ENCODE data around the gene BLCAP.

BLCAP gene

DNA sequence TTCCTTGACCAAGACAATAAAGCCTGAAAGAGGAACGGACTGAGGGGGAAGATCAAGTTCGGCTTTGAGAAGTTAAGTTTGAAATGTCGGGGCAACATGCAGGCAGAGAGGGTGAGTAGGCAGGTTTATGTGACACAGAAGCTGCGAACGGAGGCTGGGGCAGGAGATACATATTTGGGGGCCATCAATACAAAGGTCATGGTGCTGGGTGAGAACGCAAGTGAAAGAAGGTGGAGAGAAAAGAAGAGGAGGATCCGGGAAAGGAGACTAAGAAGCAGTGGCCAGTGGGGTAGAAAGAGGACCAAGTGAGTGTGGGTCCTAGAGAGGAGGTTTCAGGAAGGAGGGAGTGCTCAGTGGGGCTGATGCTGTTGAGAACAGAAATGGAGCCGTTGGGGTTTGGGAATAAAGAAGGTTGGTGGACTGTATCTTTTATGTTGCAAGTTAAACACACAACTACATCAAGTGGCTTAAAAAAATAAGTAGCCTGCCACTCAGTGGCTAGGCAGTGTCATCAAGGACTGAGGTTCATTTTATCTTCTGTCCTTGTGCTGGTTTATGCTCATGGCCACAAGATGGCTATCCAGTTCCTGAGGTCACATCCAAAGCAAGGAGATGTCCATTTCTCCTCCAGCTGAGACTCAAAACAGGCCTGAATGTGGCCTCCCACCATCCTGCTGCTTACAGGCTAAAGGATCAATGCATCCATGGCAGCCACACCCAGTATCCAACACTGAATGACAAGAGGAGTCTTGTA is 1.7 kb upstream of the BLCAP start:
- no peak for DNase-seq

DNA sequence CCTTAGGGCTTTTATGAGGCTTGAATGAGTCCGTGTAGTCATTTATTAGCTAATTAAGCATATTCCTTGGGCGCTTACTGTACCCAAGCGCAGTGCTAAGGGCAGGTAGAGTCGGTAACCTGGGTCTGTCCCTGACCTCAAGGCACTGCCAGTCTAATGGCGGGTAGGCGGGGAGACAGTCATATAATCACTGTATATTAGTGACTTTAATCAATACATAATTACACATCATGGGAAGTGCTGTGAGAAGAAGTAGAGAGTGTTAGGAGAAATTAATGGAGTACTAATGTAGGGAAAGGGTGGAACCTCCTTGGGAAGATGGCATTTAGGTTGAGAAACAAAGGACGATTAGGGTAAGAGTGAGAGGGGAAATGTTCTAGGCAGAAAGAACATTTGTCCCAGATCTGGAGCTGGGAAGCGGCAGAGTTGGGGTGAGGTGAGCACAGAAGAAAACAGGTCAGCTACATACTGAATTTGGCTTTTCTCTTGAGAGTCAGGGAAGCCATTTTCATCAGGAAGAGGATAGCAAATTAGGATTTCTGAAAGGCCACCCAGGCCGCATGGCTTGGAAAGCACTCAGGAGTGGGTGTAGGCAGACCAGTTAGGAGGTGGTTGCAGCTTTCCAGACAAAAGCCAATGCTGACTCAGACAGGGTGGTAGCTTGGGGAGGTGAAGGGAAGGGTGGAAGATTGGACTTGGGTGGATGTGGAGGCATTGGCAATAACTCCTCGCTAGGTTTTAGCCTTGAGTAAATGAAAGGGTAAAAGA is 954 bp upstream of the BLCAP start:
- no peak for DNase-seq

DNA sequence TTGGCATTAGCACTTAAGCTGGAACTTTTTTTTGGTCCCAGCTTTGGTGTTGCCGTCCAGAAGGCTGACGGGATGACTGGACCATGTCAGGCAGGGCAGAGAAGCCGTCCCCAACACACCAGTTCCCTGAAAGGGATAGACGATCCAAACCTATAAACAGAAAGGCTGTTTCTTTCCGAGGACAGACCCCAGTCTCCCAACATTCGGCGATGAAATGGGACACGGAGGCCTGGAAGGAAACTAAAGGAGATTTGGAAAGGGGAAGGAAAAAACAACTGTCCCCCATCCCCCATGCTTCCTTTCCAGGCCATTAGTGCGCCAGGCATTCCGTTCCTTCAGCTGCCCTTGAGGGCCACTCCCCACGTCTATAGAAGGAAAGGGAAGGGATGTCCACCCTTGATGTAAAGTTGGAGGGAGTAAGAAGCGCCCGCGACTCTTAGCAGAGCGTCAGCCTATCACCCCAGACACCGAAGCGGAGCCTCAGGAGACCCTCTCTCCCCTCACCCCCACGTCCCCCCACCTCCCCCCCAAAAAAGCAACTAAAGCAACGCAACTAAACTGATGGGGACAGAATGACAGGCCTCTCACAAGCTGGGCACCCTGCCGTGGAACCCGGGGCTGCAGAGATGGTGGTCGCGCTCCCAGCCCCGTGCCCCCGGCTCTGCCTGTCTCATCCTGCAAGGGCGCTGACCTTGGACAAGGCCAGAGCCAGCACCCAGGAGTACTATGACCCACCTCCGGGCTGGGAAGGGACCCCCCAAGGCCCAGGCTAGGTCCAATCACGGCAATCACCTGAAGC is 638 bp downstream of the BLCAP start:
- no peak for DNase-seq

DNA sequence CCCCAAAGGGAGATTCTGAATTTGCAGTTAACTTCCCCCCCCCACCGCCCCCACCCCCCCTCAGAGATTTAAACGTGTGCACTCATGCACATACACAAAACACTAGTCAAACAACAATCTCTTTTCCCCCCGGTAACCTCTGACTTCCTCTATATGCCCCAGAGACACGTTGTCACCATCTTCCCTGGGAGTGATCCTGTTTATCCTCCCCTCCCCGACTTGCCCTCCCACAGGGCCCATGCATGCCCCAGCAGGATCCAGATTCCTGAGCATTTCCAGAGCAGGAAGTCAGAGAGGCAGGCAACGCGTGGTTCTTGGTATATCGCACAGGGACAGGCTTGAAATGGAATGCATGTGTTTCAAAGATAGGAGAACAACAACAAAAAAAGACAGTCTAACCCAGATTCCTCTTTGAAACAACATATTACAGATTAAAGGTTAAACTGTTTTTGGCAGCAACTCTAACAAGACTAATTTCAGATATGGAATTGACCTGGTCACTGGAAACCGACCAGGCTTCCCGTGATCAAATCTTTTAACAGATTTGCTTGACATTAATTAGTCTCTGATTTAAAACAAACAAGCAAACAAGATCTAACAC is 1.3 kb downstream of the BLCAP start:
- no peak for DNase-seq

DNA sequence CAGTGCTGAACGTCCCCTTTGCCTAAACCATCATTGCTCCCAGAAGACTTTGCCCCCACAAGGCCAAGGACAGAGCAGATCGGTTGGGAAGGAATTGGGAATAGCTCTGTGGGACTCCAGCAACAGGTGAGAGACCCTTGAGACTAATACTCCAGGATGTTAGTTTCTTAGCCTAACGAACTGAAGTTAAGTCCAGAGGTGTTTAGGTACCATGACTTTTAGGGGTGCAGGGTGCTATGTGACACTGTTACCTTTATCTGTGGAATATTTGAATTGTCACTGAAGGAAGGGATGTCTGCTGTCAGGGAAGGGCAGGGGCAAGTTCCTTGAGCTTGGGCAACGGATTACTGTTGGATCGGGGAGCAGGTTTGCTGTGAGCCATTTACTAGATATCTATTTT is 1.9 kb downstream of the BLCAP start:
- no peak for DNase-seq

DNA sequence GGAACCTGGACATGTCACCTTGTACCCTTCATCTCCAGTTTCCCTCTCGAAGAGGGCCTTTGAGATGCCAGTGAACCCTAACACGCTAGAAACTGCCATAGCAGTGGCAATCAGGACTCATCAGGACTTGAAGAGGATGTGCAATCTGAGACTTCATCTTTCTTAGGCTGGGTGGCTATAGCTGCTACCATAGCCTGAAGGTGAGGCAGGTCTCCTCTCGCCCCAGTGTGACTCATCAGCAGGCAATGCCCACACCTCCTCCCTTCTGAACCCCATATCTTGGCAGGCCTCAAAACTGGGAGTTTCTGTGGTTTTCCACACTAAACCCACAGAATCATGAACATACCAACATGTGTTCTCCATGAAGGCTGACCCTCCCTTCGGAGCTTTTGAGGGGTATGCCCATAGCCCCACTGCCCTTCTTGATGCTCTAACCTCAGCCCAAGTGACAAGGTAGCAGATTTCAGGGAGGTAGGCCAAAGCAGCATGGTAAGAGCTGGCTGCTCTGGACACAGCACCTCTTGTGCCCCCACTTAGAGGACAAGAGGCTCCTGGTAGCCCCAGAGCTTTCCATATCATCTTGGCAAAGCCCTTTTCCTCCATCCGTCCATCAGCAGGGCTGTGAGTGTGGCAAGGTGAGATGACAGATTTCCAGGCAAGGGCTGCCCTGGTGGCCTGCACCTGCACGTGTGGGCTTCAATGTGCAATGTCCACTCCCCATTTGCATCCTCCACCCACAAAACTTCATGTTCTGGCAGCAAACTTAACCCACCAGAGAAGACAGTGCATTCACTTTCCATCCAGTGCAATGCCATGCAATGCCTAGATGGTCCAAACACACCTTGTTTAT is 2.6 kb downstream of the BLCAP start:
- no peak for DNase-seq

DNA sequence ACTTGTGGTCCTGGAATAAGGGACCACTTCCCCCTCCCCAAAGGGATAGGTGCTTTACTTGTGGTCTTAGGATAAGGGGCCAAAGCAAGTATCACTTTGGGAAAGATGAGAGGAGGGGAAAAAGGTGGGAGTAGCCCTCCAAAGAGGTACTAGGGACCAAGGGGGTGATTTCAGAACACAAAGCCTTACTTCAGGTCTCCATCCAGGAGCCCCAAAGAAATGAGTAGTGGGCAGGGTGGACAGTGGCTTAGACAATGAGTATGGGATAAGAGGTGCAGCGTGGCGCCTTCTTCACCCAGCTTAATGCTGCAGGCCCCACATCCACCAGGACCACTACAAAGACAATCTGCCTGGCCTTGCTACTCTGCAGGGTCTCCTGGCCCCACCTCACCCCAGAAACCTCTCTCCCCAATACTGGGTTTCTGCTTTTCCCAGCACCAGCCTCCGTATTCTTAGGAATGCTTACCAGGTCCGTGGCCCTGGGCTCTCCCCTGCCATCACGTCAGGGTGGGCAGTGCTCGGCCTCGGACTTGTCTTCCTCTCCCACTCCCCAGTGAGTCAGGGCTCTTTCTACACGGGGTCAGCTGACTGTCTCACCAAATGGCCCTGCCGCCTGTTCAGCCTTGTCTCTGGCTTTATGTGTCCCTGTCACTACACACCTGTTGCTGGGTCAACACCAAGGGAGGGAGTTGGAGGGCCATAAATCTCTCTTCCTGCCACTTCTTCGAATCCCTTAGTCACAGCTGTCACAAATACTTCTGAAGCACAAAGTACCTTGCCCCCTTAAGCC is 3.6 kb downstream of the BLCAP start:
- DNase-seq: no peak

DNA sequence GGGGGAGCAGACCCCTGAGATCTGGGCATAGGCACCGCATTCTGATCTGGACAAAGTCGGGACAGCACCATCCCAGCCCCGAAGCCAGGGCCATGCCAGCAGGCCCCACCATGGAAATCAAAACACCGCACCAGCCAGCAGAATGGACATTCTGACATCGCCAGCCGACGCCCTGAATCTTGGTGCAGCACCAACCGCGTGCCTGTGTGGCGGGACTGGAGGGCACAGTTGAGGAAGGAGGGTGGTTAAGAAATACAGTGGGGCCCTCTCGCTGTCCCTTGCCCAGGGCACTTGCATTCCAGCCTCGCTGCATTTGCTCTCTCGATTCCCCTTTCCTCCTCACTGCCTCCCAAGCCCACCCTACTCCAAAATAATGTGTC is 4.7 kb downstream of the BLCAP start:
- DNase-seq: no peak

DNA sequence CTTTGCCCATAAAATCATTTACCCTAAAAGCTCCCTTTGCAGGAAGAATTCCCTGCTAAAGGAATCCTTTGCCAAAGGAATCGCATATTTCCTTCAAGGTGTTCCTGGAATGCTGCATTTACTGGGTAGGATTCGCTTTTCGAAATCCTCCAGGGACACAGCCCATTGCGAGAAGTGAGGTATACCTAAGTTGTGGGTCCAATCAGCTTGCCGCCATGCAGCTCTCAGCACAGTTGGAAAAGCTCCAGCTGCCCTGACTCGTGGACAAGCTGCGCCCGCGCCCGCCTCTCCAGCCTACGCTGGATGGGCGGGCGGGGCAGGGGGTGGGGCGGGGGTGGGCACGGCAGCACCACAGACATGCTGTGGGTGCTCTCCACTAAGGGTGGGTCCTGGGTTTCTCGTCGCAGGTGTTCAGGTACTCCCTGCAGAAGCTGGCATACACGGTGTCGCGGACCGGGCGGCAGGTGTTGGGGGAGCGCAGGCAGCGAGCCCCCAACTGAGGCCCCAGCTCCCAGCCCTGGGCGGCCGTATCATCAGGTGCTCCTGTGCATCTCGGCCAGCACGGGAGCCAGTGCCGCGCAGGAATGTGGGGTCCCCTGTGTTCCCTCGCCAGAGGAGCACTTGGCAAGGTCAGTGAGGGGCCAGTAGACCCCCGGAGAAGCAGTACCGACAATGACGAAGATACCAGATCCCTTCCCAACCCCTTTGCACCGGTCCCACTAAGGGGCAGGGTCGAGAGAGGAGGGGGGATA is 5.2 kb downstream of the BLCAP start:
- DNase-seq: no peak

DNA sequence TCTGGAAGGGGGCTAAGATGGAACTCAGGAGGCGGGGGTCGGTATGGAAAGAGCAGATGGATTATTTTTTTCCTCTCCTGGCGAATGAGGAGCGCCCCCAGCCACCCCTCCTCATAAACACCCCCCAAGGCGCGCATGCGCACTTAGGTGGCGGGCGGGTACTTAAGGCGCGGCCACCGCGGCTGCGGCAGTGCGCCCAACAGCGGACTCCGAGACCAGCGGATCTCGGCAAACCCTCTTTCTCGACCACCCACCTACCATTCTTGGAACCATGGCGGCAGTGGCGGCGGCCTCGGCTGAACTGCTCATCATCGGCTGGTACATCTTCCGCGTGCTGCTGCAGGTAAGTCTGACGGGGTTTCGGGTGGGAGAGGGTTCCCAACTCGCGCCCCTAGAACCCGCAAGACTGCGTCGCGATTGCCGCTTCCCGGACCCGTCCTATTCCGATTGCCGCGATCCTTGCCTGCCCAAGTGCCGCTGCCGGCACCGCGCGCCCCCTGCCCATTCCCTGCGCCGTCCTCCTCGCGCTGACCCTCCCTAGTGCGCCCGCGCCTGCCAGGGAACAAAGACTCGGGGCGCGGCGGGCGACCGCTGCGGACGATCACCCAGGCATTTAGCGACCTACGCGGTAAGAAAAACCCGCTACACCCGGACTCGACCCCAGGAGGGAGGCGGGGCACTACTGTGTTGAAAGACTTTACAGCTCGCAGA is 6.5 kb downstream of the BLCAP start, which contains the start of gene NNAT:
Gene NNAT, plus strand, starts transcription at position 190 of the 711 bp plus-strand sequence. Its CDS starts 82 bp downstream, at position 272.
- no peak for DNase-seq

DNA sequence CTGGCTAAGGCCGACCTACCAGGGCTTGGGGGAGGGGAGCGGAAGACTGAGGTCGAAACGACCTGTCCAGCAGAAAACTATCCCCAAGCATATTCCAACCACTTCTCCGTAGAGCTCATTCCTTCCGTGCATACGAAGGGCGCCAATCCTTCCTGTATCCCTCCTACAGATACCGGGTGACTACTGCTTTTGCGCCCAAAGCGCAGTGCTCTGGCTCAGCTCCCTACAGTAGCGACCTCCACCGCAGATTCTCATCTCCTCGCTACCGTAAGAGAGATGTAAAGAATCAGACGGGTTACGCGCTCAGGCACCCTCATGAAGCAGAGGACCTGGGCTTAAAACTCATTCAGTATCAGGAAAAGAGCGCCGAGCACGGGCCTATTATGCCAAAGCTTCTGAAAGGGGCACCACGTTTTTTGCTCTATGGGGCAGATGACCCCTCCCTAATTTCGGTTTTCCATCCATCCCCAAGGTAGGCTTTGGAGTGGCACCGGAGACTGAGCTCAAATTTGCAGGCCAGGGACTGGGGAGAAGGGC is 7.2 kb downstream of the BLCAP start:
- DNase-seq: no peak

DNA sequence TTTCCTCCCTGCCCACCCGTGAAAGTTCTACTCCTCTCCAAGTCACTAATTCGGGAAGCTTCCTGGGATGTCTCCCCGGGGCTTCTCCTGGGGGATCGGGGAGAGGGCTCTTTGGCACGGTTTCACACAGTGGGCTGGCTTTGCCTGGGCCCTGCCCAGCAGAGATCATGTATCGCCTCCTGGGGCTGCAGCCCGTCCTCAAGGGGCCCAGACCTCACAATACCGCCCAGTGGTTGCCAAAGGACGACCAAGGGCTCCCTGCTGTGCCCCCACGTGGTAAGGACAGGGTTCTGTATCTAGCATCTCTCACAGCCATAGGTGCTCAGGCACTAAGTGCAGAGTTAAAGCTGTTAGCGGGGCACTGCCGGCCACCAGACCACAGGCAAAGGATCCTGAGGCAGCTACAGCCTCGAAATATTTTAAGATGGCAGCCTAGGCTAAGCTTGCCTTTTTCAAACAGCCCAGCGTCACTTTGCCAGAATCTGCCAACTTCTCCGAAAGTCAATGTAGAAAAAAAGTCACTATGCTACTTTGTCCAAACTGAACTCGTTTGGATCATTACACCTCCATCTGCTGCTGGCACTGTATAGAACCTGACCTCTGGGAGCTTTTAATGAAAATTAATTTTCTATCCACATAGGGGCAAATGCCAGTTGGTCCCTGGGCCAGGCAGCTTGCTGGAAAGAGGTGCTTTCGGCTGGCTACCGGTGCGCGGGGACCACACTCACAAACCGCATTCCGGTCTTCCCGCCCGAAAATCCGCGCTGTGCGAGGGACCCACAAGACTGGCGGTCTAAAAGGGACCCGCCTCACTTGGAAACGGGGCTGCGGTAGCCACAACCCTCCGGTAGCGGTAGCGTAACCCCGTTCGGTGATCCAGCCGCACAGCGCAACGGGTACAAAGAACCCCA is 7.9 kb downstream of the BLCAP start:
- no peak for DNase-seq

DNA sequence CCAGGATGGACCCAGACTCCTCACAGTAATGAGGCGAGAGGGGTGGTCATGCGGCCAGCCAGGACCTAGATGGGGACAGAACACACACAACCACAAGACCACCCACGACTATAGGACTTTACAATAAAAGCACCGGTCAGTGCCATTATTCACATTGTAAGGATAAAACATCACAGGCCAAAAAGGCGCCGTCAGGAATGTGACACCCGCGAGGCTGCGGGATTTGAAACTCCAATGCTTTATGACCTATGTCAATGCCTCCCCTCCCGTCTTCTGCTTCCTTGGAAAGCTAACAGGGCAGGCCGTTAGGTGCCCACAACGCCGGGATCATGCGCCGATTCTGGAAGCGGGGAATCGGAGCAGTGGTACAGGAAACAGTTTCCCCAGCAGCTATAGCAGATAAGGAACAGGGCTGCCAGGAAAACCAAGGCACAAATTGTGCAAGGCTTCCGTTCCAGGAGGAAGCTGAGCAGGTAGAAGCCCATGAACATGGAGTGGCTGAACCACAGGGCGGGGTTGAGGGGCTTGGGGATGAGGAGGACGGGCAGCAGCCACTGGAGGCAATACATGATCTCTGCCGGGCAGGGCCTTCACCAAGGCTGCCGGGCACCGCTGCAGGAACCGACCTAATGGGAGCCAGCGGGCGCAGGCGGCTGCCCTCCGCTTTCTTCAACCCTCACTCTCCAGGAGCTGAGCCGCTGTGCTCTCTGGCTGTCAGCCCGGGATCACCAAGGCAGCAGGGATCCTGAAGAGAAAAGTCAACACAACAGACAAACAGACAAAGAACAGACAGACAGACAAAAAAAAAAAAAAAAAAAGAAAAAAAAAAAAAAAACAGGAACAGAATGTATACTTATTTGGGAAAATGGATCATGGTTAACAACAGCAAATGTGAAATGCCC is 8.8 kb downstream of the BLCAP start:
- no peak for DNase-seq

DNA sequence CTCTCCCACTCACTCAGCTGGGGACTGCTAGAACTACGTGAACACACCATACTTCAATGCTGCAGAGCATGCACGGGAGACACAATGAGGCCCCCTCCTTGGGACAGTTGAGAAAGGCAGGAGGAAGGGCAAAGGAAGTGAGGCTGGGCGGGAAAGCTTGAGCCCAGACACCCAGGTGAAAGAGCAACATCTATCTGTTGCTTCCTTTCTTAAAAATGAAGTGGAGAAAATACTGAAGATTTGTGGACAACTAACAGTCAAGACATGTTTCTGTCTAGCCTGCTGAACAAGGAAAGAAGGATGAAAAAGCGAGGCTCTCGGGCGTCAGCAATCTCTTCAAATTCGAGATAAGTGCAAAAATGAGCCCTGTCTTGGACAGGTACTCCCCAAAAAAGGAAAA is 9.6 kb downstream of the BLCAP start:
- DNase-seq: no peak

DNA sequence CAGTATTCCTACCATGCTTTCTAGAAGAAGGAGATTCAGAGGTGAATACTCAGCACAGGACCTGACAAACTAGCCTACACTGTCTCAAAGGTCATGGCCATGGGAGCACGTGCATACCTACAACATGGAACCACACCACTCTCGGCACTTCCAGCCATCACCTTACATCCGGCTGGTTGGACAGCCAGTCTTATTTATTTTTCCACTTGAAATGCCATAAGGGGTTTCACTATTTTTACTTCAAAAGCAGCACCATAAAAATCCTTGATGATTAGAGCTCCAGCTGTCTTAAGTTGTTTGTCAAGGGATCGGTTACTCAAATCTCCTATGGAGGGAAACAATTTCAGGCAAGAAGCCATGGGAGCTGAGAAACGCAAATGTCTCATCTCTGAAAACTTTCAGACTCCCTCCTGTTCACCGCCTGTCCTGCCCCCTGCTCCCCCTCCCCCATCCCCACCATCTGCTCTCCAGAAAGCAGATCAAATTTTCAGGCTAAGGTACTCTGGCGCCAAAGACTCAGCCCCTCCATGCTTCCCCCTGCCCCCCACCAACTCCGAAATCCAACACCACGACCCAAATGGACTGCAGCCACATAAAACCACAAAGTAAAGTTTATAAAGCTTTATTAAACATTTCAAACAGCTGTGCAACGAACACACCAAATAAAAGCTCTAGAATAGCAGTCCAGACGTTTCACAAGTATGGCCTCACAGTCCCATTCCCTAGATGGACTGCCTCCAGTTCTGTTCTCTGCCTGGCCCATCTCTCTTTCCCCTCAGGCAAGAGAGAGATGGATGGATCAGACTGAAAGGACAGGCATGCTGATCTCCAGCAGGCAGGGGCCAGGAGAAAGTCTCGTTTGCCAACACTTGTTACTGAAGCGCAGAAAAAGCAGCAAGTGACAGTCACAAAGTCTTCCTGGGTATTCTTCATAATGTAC is 10.6 kb downstream of the BLCAP start:
- DNase-seq: no peak

DNA sequence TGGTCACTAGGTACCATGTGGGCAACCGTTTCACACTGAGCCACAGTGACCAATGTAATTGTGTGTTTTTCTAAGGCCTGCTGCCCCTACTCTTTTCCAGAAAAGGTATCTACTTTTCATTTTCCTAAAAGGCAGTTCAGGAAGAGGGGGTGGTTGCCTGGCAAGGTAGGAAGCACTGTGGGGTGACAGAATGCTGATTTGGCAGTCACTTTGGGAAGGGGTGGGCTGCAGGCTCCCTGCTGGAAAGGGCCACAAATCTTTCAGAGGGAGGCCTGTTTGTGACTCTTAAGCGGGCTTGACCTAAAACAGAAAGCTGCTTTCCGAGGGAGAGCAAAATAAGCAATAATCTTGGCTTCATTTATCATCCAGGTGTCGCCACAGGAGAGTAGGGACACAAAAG is 11.8 kb downstream of the BLCAP start:
- DNase-seq: no peak

All from activated gamma-delta T cell (primary cell).